SIG-M5 (cell line): ENCODE measurements around the gene PC.

ENCODE experiments used
- DNase-seq: peaks from one replicate; lab custom pipeline; 2025; lab: John Stamatoyannopoulos, UW

PC gene

DNA sequence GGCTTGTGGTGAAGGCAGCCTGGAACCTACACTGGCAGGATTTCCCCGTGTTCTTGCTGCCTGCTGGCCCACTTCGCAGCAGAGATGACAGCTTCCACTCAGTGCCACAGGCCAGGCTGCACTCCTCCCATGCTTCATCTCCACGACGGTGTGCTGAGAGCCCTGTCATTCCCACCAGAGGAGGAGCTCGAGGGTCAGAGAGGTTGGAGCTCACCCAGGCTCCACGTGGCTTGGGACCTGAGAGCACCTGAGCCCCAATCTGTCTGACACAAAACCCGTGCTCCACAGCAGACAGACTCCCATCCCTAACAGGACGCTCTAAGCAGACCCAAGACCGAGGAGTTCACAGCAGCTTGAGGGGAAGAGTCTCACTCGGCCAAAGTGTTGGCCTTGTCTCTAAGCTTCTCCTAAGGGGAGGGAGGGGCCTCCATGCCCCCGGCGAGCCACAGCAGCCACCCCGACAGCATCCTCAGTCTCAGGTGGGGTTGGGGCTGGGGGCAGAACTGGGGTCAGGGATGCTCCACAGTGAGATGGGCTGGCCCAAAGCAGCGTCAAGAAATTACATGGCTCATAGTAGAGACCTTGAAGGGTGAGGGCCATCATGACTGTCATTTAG lies 90.7 kb downstream of the PC start:
- no peak for DNase-seq

DNA sequence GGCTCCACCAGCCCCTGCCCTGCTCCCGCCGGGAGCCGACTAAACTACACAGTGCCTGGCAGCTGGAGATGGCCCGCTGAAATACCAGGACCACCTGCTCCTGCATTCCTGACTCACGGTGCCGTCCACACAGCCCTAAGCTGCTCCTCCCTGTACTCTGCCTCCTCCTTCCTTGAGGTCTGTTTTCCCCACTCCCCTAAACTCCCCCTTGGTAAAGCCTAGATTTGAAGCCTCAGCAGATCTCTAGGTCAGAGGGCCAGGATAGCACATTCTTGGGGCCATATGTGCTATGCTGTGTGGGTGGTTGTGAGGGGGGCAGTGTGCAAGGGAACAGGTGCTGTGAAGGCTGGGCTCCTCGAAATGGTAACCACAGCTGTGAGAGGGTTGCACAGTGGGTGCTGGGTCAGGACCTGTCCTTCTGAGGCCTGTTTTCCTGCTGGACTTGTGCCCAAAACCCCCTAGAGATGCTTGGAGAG lies 91.6 kb downstream of the PC start:
- no peak for DNase-seq

DNA sequence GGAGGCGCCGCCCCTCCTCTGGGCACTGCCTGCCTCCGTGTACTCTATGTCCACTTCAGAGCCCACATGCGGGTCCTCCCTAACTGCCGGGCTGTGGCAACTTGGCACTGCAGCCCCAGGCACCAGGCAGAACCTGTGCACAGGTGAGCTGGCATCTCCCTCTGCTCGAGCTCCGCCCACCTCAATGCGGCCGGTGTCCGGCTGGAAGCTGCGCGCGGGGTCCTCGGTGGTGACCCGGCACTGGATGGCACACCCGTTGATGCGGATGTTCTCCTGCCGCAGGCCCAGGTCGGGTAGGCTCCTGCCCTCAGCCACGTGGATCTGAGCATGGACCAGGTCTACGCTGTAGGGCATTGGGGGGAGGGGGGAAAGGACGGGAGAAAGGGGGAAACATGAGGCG lies 92.2 kb downstream of the PC start:
- no peak for DNase-seq

DNA sequence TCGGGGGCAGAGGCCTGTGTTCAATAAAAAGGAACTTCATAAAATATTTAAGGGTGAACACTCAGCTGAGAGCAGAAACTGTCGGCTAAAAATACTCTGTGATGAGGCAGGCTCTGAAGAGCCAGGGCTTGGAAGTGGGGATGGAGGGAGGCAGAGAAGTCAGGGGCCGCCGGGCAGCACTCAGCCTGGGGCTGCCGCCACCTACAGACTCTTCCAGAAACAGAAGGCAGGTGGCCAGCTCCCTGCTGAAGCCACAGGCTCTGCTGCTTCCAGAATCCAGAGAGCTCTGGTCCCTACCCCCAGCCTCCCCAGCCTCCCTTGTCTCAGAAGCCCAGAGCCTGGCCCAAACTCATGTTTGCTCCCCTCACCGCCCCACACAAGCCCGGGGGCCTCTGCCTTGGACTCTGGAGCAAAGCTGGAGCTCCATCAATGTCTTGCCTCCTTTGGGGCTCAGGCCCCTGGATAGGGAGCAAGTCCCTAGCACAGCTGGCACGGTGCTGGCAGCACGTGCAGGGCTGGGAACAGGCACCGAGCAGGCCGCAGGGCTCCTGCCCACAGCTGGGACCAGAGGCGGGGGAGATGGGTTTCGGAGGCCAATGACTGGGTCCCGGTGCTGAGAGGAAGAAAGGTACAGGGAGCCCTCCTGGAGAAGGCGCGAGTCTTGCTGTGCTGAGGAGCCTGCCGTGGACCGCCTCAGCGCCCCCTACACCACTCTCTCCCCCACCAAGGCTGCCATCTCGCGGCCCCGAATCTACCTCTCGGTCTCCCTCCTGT lies 93.1 kb downstream of the PC start:
- DNase-seq = no peak

DNA sequence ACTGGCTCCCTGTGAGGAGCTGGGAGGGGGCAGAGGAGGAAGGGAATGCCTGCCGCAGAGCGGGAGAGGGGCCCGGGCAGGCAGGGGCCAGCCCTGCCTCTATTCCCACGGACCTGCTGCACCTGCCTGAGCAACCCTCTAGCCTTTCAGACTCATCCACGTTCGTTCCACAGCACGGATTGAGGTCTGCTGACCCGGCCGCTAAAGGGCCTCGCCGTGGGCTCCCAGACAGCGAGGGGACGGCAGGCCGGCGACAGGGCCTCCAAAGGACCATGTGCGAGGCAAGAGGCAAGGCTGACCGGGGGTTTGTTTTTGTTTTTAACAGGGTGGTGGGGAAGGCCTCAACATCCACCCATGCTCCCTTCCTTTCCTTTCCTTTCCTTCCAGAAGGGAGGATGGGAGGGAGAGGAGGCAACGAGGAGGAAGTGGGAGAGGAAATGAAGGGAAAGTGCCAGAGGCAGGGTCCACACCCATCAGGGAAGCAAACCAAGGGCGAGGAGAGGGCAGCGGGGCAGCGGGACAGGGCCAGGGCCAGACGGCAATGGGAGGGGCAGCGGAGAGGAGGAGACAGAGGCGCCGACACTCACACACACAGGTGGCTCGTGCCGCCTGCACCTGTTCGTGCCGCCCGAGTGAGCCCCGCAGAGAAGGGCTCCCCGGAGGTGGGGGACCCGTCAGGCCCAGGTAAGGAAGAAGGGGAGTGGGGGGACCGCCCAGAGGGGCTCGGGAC lies 93.8 kb downstream of the PC start:
- DNase-seq = no peak

DNA sequence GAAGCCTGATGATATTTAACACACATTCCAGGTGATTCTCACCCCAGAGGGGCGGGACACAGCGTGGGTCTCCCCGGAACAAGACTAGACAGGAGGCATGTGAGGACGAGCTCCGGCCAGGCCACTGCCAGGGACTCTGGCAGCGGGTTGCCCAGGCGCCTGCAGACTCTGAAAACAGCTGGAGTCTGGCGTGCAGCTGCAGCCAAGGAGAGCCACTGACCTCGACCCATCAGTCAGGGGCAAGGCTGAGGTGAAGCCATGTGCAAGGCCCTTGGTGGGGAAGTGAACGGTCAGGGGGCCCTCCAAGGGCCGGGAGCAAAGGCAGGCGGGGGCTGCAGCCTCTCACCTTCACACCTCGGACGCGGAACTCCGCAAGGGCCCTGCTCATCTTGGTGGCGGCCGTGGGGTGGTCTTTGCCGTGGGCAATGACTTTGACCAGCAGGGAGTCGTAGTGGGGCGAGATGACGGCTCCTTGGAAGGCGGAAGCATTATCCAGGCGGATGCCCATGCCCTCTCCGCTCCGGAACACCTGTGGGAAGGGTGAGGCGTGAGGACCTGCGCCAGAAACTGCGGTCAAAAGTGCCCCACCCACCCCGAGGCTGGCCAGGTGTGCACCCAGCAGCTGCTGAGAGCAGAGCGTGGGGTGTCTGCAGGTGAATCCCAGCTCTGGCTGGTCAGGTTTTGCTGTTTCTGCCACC lies 94.6 kb downstream of the PC start:
- no peak for DNase-seq

DNA sequence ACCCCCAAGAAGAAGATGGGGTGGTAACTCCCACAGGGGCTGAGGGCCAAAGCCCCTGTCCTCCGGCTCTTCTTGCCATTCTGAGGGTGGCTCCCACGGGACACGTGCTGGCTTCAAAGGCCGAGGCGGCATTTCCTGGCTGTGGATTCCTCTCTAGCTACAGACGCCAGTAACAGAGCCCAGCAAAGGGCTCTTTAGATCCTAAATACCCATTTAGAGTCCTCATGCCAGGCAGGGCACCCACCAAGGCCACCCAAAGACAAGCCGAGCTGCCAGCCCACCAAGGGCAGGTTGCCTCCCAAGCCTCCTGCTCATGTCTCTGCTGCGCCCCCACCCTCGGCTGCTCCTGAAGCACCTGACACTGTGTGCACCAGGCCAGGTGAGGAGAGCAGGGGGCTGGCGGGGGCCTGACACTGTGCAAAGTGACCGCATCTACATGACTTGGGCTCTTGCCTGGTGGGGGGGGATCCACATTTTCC lies 95.6 kb downstream of the PC start:
- no peak for DNase-seq

DNA sequence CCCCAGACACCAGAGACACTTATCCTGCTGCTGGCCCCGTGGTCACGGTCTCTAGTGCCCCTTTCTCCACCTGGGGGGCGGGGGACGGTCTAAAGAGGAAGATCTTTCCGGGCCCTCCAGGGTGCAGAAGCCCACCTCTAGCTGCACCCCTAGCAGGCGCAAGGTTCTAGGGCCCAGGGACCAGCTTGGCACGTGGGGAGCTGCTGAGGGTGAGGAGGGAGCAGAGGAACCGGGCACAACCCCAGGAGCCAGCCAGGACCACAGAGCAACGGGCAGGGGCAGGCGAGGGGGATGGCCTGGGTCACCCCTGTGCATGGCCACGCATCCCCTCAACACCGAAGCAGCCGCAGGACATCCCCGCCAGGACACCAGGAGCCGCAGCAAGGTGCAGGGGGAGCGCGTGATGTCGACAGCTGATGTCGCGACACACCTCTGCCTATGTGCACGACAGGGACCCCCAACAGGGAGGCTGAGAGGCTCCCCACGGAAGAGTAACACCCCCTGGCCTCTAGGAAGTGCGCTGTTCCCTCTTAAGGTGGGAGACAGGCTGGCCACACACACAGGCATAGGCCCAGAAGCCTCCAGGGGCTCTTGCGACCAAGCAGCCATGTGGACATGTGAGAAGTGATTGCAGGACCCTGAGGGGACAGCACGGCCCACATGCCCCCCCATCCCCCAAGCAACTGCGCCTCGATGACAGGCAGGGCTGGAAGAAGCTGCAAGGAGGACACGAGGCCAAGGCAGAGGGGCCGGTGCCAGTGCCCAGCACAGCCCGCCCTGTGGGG lies 96.2 kb downstream of the PC start:
- no peak for DNase-seq

DNA sequence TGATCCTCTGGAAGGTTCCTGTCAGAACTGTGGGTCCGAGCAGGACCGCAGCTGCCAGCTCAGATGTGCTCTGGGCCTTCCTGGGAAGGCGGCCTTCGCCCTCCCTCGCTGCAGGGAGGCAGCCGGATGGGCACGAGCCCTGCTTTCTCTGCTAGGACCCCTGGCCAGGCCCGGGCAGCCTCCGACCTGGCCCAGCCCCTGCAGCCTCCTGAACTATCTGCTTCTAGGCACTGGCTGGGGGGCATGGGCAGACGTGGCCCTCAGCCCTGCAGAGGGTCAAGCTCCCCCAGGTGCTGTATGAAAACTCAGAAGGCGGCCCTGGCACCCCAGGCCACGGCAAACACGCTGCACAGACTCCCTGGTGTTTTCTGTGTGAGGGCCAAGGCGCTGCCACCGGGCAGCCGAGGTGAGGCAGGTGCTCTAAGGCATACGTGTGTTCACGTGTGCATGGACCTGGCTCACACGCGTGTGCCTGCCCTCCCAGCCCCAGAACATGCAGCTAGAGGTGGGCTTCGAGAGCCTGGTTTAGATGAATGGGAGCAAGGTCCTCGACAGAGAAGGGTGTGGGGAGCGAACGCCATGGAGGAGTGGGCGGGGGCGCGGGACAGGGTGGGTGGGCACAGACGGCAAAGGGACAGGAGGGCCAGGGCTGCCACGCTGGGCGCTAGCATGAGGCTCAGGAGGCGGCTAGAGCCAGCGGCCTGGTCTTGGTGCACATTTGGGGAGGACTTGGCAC lies 97.0 kb downstream of the PC start:
- no peak for DNase-seq

DNA sequence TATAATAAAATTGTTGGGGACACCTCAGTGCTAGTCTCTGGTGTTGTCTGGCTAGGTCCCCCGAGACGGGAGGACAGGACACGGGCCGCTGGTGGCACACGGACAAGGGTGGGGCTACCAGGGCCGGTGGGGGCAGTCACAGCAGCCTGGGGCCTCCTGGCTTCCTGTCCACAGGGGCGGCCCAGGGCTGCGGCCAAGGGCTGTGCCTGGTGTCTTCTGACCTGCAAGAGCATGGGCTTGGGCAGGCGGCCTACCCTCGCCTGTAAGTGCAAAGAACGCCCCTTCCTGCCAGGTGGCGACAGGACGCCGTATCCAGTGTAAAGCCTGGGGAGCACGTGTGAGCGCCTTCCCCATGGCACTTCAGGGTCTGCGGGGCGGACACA lies 97.7 kb downstream of the PC start:
- DNase-seq = no peak

DNA sequence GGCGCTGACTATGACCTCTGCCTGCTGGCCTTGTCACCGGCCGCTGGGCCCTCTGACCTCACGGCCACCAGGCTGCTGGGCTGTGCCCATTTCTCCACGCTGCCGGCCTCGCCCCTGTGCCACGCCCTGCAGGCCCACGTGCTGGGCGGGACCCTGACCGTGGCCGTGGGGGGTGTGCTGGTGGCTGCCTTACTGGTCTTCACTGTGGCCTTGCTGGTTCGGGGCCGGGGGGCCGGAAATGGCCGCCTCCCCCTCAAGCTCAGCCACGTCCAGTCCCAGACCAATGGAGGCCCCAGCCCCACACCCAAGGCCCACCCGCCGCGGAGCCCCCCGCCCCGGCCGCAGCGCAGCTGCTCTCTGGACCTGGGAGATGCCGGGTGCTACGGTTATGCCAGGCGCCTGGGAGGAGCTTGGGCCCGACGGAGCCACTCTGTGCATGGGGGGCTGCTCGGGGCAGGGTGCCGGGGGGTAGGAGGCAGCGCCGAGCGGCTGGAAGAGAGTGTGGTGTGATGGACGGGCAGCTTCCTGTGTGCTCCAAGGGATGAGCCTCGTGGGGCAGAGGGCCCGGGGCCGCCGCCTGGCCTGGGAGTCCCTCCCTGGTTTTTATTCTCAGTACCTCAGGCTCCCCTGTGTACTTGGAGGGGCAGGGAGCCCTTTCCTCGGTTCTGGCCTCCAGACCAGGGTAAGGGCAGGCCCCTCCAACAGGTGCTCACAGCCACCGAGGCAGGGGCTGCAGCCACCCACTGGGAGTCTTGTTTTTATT lies 98.3 kb downstream of the PC start:
- DNase-seq = no peak

DNA sequence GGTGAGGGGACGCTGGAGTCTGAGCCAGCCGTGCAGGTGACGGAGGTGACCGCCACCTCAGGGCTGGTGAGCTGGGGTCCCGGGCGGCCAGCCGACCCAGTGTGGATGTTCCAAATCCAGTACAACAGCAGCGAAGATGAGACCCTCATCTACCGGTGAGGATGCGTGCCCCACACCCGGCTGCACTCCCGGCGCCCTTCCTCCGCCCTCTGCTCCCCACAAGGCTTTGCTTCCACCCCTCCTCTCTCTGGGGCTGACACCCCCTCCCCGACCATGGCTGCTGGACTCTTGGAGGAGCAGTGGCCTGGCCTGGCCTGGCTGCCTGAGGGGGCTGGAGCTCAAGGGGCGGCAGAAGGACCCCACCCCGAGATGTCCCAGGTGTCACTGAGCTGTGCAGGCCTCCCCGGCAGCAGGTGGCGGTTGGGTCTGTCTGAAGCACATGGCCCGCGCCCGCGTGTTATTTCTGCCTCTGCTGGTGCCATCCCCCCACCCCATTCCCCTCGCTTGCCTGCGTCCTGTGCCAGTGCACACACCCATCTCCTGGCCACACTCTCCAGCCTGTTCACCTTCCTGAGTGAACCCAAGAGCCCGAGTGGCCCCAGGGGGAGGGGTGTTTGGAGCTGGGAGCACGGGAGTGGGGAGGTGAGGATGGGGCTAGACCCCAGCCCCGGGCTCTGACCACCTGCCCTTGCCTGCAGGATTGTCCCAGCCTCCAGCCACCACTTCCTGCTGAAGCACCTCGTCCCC lies 99.1 kb downstream of the PC start:
- DNase-seq = no peak

DNA sequence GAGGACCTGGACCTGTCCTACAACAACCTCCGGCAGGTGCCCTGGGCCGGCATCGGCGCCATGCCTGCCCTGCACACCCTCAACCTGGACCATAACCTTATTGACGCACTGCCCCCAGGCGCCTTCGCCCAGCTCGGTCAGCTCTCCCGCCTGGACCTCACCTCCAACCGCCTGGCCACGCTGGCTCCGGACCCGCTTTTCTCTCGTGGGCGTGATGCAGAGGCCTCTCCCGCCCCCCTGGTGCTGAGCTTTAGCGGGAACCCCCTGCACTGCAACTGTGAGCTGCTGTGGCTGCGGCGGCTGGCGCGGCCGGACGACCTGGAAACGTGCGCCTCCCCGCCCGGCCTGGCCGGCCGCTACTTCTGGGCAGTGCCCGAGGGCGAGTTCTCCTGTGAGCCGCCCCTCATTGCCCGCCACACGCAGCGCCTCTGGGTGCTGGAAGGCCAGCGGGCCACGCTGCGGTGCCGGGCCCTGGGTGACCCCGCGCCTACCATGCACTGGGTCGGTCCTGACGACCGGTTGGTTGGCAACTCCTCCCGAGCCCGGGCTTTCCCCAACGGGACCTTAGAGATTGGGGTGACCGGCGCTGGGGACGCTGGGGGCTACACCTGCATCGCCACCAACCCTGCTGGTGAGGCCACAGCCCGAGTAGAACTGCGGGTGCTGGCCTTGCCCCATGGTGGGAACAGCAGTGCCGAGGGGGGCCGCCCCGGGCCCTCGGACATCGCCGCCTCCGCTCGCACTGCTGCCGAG lies 99.8 kb downstream of the PC start:
- no peak for DNase-seq

DNA sequence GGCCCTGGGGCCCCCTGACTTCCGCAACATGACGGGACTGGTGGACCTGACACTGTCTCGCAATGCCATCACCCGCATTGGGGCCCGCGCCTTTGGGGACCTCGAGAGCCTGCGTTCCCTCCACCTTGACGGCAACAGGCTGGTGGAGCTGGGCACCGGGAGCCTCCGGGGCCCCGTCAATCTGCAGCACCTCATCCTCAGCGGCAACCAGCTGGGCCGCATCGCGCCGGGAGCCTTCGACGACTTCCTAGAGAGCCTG lies 100.3 kb downstream of the PC start:
- no peak for DNase-seq

DNA sequence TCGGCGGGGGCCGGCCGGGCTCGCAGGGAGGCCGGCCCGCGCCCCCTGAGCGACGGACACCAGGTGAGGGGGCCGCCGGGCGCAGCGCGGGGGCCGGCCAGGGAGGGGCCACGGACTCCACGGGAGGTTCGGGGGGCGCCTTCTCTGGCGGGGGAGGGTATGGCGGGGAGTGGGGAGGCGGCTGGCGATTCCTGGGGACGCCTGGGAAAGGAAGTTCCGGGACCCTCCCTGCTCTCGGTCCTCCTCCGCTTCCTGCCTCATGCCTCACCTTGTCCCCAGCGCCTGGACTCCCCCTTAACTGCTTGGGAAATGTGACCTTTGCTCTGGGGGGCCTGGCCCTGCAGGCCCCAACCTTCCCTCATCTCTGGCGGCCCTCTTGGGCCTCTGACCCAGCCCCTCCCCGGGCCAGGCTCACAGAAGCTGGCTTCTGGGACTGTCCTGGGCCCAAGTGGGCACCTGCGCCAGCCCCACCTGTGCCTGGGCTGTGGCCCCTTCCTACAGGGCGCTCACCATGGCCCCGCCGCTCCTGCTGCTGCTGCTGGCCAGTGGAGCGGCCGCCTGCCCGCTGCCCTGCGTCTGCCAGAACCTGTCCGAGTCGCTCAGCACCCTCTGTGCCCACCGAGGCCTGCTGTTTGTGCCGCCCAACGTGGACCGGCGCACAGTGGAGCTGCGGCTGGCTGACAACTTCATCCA lies 100.8 kb downstream of the PC start:
- no peak for DNase-seq

DNA sequence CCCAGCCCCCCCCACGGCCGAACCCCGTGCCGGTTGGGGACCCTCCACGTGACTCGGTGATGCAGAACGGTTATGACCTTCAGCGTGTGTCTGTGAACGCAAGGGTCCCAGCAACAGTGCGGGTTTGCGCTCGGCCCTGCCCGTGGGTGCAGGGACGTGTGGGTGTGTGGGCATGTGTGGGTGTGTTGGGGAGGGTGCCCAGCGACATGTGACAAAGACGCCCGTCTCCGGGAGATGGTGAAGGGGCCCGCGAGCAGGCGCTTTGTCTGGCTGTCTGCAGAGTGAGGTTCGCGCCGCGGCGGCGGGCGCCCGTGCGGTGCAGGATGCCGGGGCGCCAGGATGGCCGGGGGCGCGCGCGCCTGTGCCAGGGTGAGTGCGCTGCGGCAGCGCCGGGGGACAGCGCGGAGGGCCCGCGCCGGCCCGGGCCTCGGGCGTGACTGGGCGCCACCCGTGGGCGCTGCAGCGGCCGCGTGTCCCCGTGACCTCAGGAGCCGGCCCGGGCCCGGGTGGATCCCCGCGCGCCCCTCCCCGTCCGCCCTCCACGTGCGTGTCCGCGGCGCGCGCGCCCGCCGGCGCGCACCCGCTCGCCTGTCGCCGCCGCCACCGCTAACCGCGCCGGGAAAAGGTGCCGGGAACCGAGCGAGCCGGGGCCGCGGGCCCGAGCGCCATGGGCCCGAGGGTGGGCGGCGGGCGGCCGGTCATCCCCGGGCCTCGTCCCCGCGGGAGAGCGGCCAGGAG lies 101.5 kb downstream of the PC start, which contains the start of gene LRFN4:
TSS of gene LRFN4 (plus strand) at position 569 of the 738 bp plus-strand sequence. CDS start 681 bp downstream, outside the sequence.
- no peak for DNase-seq
